GM23338 (cell line): Measurements from ENCODE around the gene GALNT3. TPM values are rescaled to one million over a fixed set of nuclear protein-coding genes. Genes with fewer than 3 reads are reported as not detected.

Experiments
- ATAC-seq: fragments of 200-7000 bp; cut with Tn5 transposase; 3 replicates; pipeline ENCODE4 v1.9.1; 2020
- DNase-seq: peaks from one replicate; pipeline ENCODE4 v3.0.0-alpha.2; 2015; ENCODE audit warnings: low spot score
- H2AFZ ChIP-seq: fragments of 200-600 bp; sonication (generic); 2 replicates; pipeline ENCODE4 v1.8.0; 2016; ENCODE audit warnings: antibody characterized with exemption, mild to moderate bottlenecking, moderate library complexity
- H3F3A ChIP-seq: fragments of 200-600 bp; sonication (generic); replicated peaks from 2 replicates; pipeline ENCODE4 v1.8.0; 2017; ENCODE audit warnings: antibody characterized with exemption, mixed run types, low read depth
- H3K27ac ChIP-seq: fragments of 200-600 bp; sonication (generic); 2 replicates; pipeline ENCODE4 v1.6.1; 2016; ENCODE audit warnings: low read depth
- H3K27me3 ChIP-seq: fragments of 200-600 bp; sonication (generic); 2 replicates; pipeline ENCODE4 v1.8.0; 2016; ENCODE audit warnings: mild to moderate bottlenecking, mixed run types, moderate library complexity; ENCODE audit not compliant: insufficient read depth
- H3K36me3 ChIP-seq: fragments of 200-600 bp; sonication (generic); 2 replicates; pipeline ENCODE4 v1.8.0; 2016; ENCODE audit warnings: mild to moderate bottlenecking; ENCODE audit not compliant: insufficient read depth
- H3K4me1 ChIP-seq: fragments of 200-600 bp; sonication (generic); 2 replicates; pipeline ENCODE4 v1.8.0; 2016; ENCODE audit warnings: mild to moderate bottlenecking, moderate library complexity; ENCODE audit not compliant: insufficient read depth
- H3K4me2 ChIP-seq: fragments of 200-600 bp; sonication (generic); 2 replicates; pipeline ENCODE4 v1.7.1; 2017; ENCODE audit warnings: mixed run types
- H3K4me3 ChIP-seq: fragments of 200-600 bp; sonication (generic); 2 replicates; pipeline ENCODE4 v1.6.1; 2016; ENCODE audit warnings: mixed run types
- H3K79me2 ChIP-seq: fragments of 200-600 bp; sonication (generic); replicated peaks from 2 replicates; pipeline ENCODE4 v1.8.0; 2017; ENCODE audit warnings: mild to moderate bottlenecking; ENCODE audit not compliant: insufficient read depth
- H3K9me2 ChIP-seq: fragments of 200-600 bp; sonication (generic); 2 replicates; pipeline ENCODE4 v1.8.0; 2017; ENCODE audit not compliant: insufficient read depth
- H4K20me1 ChIP-seq: fragments of 200-600 bp; sonication (generic); replicated peaks from 2 replicates; pipeline ENCODE4 v1.8.0; 2017; ENCODE audit warnings: mild to moderate bottlenecking; ENCODE audit not compliant: insufficient read depth
- H3K27ac Mint-ChIP-seq: 2 replicates; pipeline ENCODE4 v1.8.0; 2020; ENCODE audit warnings: inconsistent platforms, mild to moderate bottlenecking, moderate library complexity, mixed read lengths
- H3K27me3 Mint-ChIP-seq: 3 replicates; pipeline ENCODE4 v1.8.0; 2022; ENCODE audit warnings: low read depth, mild to moderate bottlenecking, moderate library complexity, mixed read lengths, inconsistent platforms; ENCODE audit not compliant: insufficient read depth, poor library complexity
- H3K36me3 Mint-ChIP-seq: 3 replicates; pipeline ENCODE4 v1.8.0; 2021; ENCODE audit warnings: low read depth, mild to moderate bottlenecking, inconsistent platforms, moderate library complexity, mixed read lengths
- H3K4me1 Mint-ChIP-seq: 3 replicates; pipeline ENCODE4 v1.8.0; 2020; ENCODE audit warnings: mild to moderate bottlenecking, inconsistent platforms, mixed read lengths
- H3K4me3 Mint-ChIP-seq: 3 replicates; pipeline ENCODE4 v1.8.0; 2021; ENCODE audit warnings: moderate library complexity, mild to moderate bottlenecking, inconsistent platforms, mixed read lengths
- H3K9me3 Mint-ChIP-seq: 3 replicates; pipeline ENCODE4 v1.8.0; 2020; ENCODE audit warnings: moderate library complexity, mild to moderate bottlenecking, inconsistent platforms, mixed read lengths
- EZH2 ChIP-seq: fragments of 200-600 bp; sonication (generic); IDR thresholded peaks from one replicate; pipeline ENCODE4 v1.8.0; 2017; ENCODE audit warnings: antibody characterized with exemption, mild to moderate bottlenecking, low read depth; ENCODE audit not compliant: unreplicated experiment
- EZH2phosphoT487 ChIP-seq: fragments of 200-600 bp; sonication (generic); IDR thresholded peaks from one replicate; pipeline ENCODE4 v1.8.1; 2018; ENCODE audit warnings: antibody characterized with exemption; ENCODE audit not compliant: unreplicated experiment
- JUNB ChIP-seq: IDR thresholded peaks from one replicate; pipeline ENCODE4 v1.6.1; 2016; ENCODE audit warnings: antibody characterized with exemption; ENCODE audit not compliant: unreplicated experiment
- NANOG ChIP-seq: IDR thresholded peaks from 2 replicates; pipeline ENCODE4 v1.6.1; 2016; ENCODE audit warnings: antibody characterized with exemption, borderline replicate concordance
- POLR2AphosphoS5 ChIP-seq: IDR thresholded peaks from 2 replicates; pipeline ENCODE4 v1.6.1; 2016; ENCODE audit warnings: antibody characterized with exemption, low read depth
- STAT1 ChIP-seq: IDR thresholded peaks from one replicate; pipeline ENCODE4 v1.6.1; 2016; ENCODE audit warnings: antibody characterized with exemption; ENCODE audit not compliant: unreplicated experiment
- ZNF114 ChIP-seq: fragments of 250-450 bp; sonication (Bioruptor Pico); IDR thresholded peaks from 2 replicates; pipeline ENCODE4 v1.5.0; 2020; ENCODE audit warnings: mild to moderate bottlenecking, moderate library complexity
- ZNF331 ChIP-seq: fragments of 250-450 bp; sonication (Bioruptor Pico); IDR thresholded peaks from 2 replicates; pipeline ENCODE4 v1.5.0; 2020; ENCODE audit warnings: low read depth, mild to moderate bottlenecking, moderate library complexity
- polyA plus RNA-seq: library from polyadenylated mRNA; unstranded; fragments of >200 nt; fragmentation: Nextera tagmentation; extraction: Ambion mirVana; gene quantifications from 2 replicates; pipeline ENCODE4 v1.2.1, GENCODE V29; 2016
- total RNA-seq: library from RNA; depleted of rRNA; stranded (reverse); fragments of >200 nt; shearing (Covaris generic); gene quantifications from 2 replicates; pipeline ENCODE4 v1.2.3, GENCODE V29; 2014
- TF ChIP-seq, protein P1 (sequence below): IDR thresholded peaks from 2 replicates; pipeline ENCODE4 v1.6.1; 2016; ENCODE audit warnings: antibody characterized with exemption
- TF ChIP-seq, protein P2 (sequence below): IDR thresholded peaks from one replicate; pipeline ENCODE4 v1.6.1; 2018; ENCODE audit warnings: antibody characterized with exemption; ENCODE audit not compliant: unreplicated experiment

GALNT3 gene
- total and polyA plus RNA-seq, 2 experiments from 2014 or later: 16.8 to 17.1 TPM

DNA sequence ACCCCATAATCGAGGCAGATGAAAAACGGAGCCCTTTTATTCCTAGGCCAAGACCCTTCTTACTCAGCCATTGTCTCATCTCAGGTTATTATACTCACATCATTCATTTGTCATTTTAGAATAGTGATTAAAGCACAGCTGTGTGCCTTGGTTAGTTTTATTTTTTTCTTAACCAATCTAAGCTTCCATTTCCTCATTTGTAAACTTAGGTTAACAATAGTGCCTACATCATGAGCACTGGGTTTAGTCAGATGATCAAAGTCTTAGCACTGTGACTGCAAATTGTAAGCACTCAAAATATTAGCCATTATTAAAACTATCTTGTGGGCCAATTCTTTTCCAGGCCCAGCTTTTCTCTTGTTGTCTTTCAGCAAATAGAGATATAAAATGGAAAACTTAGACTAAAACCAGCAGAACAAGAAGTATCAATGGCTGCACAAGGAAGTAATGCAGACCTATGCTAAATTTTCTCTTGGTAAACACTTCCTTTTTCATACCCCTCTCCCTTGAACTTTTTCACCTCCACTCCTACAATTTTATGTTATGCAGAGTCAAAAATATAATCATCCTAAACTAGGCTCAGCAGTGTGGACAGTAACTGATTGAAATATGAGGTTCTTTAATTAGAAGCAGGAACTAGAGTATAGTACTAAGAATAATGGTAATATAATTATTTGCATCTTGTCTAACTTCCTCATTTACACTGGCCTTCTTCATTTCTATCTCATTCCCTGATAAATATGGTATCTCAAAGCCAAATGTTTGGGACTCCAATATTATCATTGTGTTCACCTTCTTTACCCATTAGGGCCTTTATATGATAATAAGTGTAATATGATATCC lies 21.5 kb upstream of the GALNT3 start:
- TF ChIP-seq NANOG (no peak), STAT1 (no peak), ZNF114 (CRISPR knock-in tag) (no peak), JUNB (no peak), ZNF331 (CRISPR knock-in tag) (no peak)
- TF ChIP-seq, protein P1, sequence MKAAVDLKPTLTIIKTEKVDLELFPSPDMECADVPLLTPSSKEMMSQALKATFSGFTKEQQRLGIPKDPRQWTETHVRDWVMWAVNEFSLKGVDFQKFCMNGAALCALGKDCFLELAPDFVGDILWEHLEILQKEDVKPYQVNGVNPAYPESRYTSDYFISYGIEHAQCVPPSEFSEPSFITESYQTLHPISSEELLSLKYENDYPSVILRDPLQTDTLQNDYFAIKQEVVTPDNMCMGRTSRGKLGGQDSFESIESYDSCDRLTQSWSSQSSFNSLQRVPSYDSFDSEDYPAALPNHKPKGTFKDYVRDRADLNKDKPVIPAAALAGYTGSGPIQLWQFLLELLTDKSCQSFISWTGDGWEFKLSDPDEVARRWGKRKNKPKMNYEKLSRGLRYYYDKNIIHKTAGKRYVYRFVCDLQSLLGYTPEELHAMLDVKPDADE: no peak
- ATAC-seq (no peak), DNase-seq (no peak)
- H3K27ac ChIP-seq: no peak overlapping the region
- H3K4me2 ChIP-seq: no peak overlapping the region
- no peaks in the 10 kb centered on the region for H4K20me1 ChIP-seq
- peaks cover 18% of the 10 kb centered on the region for H3K4me1 Mint-ChIP-seq
- peaks cover 18% of the 10 kb centered on the region for H3K4me1 ChIP-seq
- no peaks in the 10 kb centered on the region for H3K36me3 Mint-ChIP-seq
- no peaks in the 10 kb centered on the region for H3K9me3 Mint-ChIP-seq
- no peaks in the 10 kb centered on the region for H3F3A ChIP-seq
- no peaks in the 10 kb centered on the region for H3K27me3 ChIP-seq
- H3K4me3 ChIP-seq: no peak overlapping the region
- no peak overlapping the region for H3K27ac Mint-ChIP-seq
- no peaks in the 10 kb centered on the region for H3K27me3 Mint-ChIP-seq
- H3K4me3 Mint-ChIP-seq: no peak overlapping the region
- H2AFZ ChIP-seq: peak overlapping the region; percentile 63
- no peaks in the 10 kb centered on the region for H3K79me2 ChIP-seq
- peaks cover 2% of the 10 kb centered on the region; the same call in 1 of the 2 replicates for H3K9me2 ChIP-seq
- no peaks in the 10 kb centered on the region for H3K36me3 ChIP-seq

DNA sequence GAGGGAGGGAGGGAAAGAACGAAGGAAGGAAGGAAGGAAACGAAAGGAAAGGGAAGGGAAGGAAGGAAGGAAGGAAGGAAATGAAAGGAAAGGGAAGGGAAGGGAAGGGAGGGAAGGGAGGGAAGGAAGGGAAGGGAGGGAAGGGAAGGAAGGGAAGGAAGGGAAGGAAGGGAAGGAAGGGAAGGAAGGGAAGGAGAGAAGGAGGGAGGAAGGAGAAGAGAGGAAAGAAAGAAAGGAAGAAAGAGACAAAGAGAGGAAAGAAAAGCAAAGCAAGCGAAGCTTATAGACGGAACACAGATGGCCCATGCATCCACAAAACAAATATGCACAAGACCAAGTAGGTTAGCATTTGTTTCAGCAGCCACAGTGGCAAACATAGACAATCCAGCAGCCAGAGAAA lies 20.4 kb upstream of the GALNT3 start:
- Histone ChIP-seq H3K36me3 (no peaks in the 10 kb centered on the region), H3F3A (no peaks in the 10 kb centered on the region), H3K4me3 (no peak overlapping the region), H4K20me1 (no peaks in the 10 kb centered on the region), H3K27me3 (no peaks in the 10 kb centered on the region), H3K9me2 (peaks cover 2% of the 10 kb centered on the region; the same call in 1 of the 2 replicates), H3K27ac (no peak overlapping the region), H3K4me2 (no peak overlapping the region), H3K4me1 (peaks cover 11% of the 10 kb centered on the region), H3K79me2 (no peaks in the 10 kb centered on the region), H2AFZ (no peak overlapping the region)
- no peak for DNase-seq
- no peaks in the 10 kb centered on the region for H3K9me3 Mint-ChIP-seq
- no peak overlapping the region for H3K4me3 Mint-ChIP-seq
- H3K27me3 Mint-ChIP-seq: no peaks in the 10 kb centered on the region
- H3K4me1 Mint-ChIP-seq: peaks cover 13% of the 10 kb centered on the region; the same call in 2 of the 3 replicates
- no peaks in the 10 kb centered on the region for H3K36me3 Mint-ChIP-seq
- no peak overlapping the region for H3K27ac Mint-ChIP-seq
- no peak for ATAC-seq
- TF ChIP-seq EZH2phosphoT487 (no peak), NANOG (no peak), EZH2 (no peak), JUNB (no peak), POLR2AphosphoS5 (no peak)
- TF ChIP-seq, protein P2, sequence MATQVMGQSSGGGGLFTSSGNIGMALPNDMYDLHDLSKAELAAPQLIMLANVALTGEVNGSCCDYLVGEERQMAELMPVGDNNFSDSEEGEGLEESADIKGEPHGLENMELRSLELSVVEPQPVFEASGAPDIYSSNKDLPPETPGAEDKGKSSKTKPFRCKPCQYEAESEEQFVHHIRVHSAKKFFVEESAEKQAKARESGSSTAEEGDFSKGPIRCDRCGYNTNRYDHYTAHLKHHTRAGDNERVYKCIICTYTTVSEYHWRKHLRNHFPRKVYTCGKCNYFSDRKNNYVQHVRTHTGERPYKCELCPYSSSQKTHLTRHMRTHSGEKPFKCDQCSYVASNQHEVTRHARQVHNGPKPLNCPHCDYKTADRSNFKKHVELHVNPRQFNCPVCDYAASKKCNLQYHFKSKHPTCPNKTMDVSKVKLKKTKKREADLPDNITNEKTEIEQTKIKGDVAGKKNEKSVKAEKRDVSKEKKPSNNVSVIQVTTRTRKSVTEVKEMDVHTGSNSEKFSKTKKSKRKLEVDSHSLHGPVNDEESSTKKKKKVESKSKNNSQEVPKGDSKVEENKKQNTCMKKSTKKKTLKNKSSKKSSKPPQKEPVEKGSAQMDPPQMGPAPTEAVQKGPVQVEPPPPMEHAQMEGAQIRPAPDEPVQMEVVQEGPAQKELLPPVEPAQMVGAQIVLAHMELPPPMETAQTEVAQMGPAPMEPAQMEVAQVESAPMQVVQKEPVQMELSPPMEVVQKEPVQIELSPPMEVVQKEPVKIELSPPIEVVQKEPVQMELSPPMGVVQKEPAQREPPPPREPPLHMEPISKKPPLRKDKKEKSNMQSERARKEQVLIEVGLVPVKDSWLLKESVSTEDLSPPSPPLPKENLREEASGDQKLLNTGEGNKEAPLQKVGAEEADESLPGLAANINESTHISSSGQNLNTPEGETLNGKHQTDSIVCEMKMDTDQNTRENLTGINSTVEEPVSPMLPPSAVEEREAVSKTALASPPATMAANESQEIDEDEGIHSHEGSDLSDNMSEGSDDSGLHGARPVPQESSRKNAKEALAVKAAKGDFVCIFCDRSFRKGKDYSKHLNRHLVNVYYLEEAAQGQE: no peak
- TF ChIP-seq, protein P1: no peak
